ENCODE results near the gene DPY19L1. TPM values are rescaled to one million over a fixed set of nuclear protein-coding genes. Genes with fewer than 3 reads are reported as not detected.

DPY19L1 gene
- total RNA-seq, 1 donor from 2014 or later = 33.6 TPM

- TF ChIP-seq CTCF (IDR thresholded peaks at IDR 0.05; ENCODE audit: unreplicated experiment) = no peak
- DNase-seq (ENCODE audit: low spot score) = no peak
- peak overlapping the region; percentile 2 for H3K27ac Mint-ChIP-seq (ENCODE audit: unreplicated experiment)
These were observed 18.0 kb downstream of the DPY19L1 start for GRCh38 chr7:35019179-35019729.

GRCh38 chr7:35015346-35015859 is 21.9 kb downstream of the DPY19L1 start:
- Mint-ChIP-seq H3K36me3 (ENCODE audit: low read depth, unreplicated experiment) (peaks cover 6% of the 10 kb centered on the region), H3K27me3 (ENCODE audit: unreplicated experiment) (no peaks in the 10 kb centered on the region), H3K9me3 (ENCODE audit: unreplicated experiment) (no peaks in the 10 kb centered on the region), H3K4me1 (ENCODE audit: unreplicated experiment) (peaks cover 6% of the 10 kb centered on the region), H3K4me3 (ENCODE audit: unreplicated experiment) (no peak overlapping the region), H3K27ac (ENCODE audit: unreplicated experiment) (no peak overlapping the region)
- no peak for TF ChIP-seq CTCF (IDR thresholded peaks at IDR 0.05; ENCODE audit: unreplicated experiment)
- DNase-seq (ENCODE audit: low spot score) = no peak

More at GRCh38 chr7:35019179-35019729, 18.0 kb downstream of the DPY19L1 start:
- no peak overlapping the region for H3K4me3 Mint-ChIP-seq (ENCODE audit: unreplicated experiment)
- no peaks in the 10 kb centered on the region for H3K36me3 Mint-ChIP-seq (ENCODE audit: low read depth, unreplicated experiment)
- no peaks in the 10 kb centered on the region for H3K27me3 Mint-ChIP-seq (ENCODE audit: unreplicated experiment)
- peaks cover 9% of the 10 kb centered on the region for H3K4me1 Mint-ChIP-seq (ENCODE audit: unreplicated experiment)
- H3K9me3 Mint-ChIP-seq (ENCODE audit: unreplicated experiment) = no peaks in the 10 kb centered on the region

GRCh38 chr7:35012160-35012559 is 25.1 kb downstream of the DPY19L1 start:
- DNase-seq (ENCODE audit: low spot score) = no peak

GRCh38 chr7:35011085-35011484 is 26.2 kb downstream of the DPY19L1 start:
- no peak for DNase-seq (ENCODE audit: low spot score)
- no peak for TF ChIP-seq CTCF (IDR thresholded peaks at IDR 0.05; ENCODE audit: unreplicated experiment)
- H3K4me1 Mint-ChIP-seq (ENCODE audit: unreplicated experiment) = peaks cover 8% of the 10 kb centered on the region
- H3K27ac Mint-ChIP-seq (ENCODE audit: unreplicated experiment) = no peak overlapping the region
- no peak overlapping the region for H3K4me3 Mint-ChIP-seq (ENCODE audit: unreplicated experiment)
- H3K36me3 Mint-ChIP-seq (ENCODE audit: low read depth, unreplicated experiment) = peaks cover 6% of the 10 kb centered on the region
- no peaks in the 10 kb centered on the region for H3K9me3 Mint-ChIP-seq (ENCODE audit: unreplicated experiment)
- H3K27me3 Mint-ChIP-seq (ENCODE audit: unreplicated experiment) = no peaks in the 10 kb centered on the region

More at GRCh38 chr7:35012160-35012559, 25.1 kb downstream of the DPY19L1 start:
- Mint-ChIP-seq H3K9me3 (ENCODE audit: unreplicated experiment) (no peaks in the 10 kb centered on the region), H3K4me3 (ENCODE audit: unreplicated experiment) (no peak overlapping the region), H3K36me3 (ENCODE audit: low read depth, unreplicated experiment) (peaks cover 6% of the 10 kb centered on the region), H3K27me3 (ENCODE audit: unreplicated experiment) (no peaks in the 10 kb centered on the region), H3K4me1 (ENCODE audit: unreplicated experiment) (peaks cover 8% of the 10 kb centered on the region), H3K27ac (ENCODE audit: unreplicated experiment) (no peak overlapping the region)
- TF ChIP-seq CTCF (IDR thresholded peaks at IDR 0.05; ENCODE audit: unreplicated experiment) = no peak

GRCh38 chr7:35007768-35008167 is 29.5 kb downstream of the DPY19L1 start:
- Mint-ChIP-seq H3K27ac (ENCODE audit: unreplicated experiment) (no peak overlapping the region), H3K27me3 (ENCODE audit: unreplicated experiment) (no peaks in the 10 kb centered on the region), H3K4me3 (ENCODE audit: unreplicated experiment) (no peak overlapping the region), H3K9me3 (ENCODE audit: unreplicated experiment) (no peaks in the 10 kb centered on the region), H3K4me1 (ENCODE audit: unreplicated experiment) (peaks cover 11% of the 10 kb centered on the region), H3K36me3 (ENCODE audit: low read depth, unreplicated experiment) (peaks cover 6% of the 10 kb centered on the region)
- no peak for DNase-seq (ENCODE audit: low spot score)
- TF ChIP-seq CTCF (IDR thresholded peaks at IDR 0.05; ENCODE audit: unreplicated experiment) = no peak

Measured in endothelial cell (in vitro differentiated cells).